Measurements from ENCODE around the gene CCDC57. TPM values are rescaled to one million over a fixed set of nuclear protein-coding genes. Genes with fewer than 3 reads are reported as not detected.

CCDC57 gene
- total RNA-seq, 1 experiment from 2014 or later = 36.6 TPM

DNA sequence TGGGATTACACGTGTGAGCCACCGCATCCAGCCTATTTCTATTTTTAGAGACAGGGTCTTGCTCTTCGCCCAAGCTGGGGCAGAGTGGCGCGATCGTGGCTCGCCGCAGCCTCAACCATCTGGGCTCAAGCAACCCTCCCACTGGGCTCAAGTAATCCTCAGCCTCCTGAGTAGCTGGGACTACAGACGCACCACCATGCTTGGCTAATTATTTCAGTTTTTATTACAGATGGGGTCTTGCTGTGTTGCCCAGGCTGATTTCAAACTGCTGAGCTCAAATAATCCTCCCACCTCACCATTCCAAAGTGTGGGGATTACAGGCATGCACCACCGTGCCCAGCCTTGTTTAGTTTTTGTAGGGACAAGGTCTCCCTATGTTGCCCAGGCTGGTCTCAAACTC is 53.8 kb downstream of the CCDC57 start:
- TF ChIP-seq, protein P1, sequence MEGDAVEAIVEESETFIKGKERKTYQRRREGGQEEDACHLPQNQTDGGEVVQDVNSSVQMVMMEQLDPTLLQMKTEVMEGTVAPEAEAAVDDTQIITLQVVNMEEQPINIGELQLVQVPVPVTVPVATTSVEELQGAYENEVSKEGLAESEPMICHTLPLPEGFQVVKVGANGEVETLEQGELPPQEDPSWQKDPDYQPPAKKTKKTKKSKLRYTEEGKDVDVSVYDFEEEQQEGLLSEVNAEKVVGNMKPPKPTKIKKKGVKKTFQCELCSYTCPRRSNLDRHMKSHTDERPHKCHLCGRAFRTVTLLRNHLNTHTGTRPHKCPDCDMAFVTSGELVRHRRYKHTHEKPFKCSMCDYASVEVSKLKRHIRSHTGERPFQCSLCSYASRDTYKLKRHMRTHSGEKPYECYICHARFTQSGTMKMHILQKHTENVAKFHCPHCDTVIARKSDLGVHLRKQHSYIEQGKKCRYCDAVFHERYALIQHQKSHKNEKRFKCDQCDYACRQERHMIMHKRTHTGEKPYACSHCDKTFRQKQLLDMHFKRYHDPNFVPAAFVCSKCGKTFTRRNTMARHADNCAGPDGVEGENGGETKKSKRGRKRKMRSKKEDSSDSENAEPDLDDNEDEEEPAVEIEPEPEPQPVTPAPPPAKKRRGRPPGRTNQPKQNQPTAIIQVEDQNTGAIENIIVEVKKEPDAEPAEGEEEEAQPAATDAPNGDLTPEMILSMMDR (conservative IDR thresholded peaks at IDR 0.05; ENCODE audit: low read depth, low read length) = no peak
- TF ChIP-seq EZH2phosphoT487 (IDR thresholded peaks at IDR 0.05; ENCODE audit: borderline replicate concordance, low read length) (no peak), EZH2 (IDR thresholded peaks at IDR 0.05; ENCODE audit: low read length, unreplicated experiment) (no peak)

DNA sequence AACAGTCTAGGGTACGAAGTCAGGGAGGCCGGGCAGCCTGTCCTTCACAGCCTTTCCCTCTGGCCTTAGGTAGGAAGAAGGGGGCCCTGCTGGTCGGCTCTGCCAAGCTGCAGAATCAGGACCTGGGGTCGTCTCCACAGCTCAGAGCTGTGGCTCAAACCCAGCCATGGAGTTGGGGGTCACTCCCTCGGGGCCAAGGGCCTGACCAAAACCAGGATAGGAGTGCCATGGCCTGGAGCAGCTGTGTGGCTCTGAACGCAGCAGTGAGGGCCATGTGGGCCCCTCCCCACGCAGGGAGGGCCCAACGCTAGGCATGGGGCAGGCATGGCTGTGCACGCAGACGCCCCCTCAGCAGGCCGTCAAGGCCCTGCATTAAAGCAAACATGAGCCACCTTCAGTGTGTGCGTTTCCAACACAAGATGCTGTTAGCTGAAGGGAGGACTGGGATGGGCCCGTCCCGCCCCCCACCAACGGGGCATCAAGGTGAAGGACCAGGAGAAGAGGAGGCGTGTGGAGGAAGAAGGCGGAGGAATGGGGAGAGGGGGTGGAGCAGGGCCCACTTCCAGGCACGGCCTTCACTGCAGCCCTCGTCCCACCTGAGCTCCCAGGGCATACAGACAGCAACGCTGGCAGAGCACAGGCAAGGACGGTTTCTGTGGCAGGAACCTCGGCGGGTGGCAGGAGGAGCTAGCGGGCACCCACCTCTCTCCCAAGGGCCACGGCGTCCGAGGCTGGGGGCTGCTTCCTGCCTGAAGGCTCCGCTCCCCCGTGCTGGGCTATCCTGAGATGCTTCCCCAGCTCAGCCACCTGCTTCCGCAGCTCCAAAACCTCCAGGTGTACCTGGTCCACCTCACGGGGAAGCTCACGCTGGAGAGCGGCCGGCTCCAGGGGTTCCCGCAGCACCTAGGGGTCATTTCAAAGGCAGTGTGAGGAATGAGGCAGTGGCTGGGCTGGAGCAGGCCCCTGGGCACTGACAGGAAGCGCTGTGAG is 55.3 kb downstream of the CCDC57 start:
- H3K27me3 ChIP-seq (ENCODE audit: low read length) = no peaks in the 10 kb centered on the region
- H3K27ac ChIP-seq (ENCODE audit: low read length) = no peak overlapping the region
- ChIA-PET POLR2A (ENCODE audit: unreplicated experiment) (interaction anchor here (0.7 kb wide), 1 partner anchor 45 kb away, joined by 5 read pairs; no protein-coding TSS in a partner anchor), CTCF (no interaction called here)
- TF ChIP-seq, protein P1 (conservative IDR thresholded peaks at IDR 0.05; ENCODE audit: low read depth, low read length) = no peak
- no peak for TF ChIP-seq EZH2phosphoT487 (IDR thresholded peaks at IDR 0.05; ENCODE audit: borderline replicate concordance, low read length)
- TF ChIP-seq EZH2 (IDR thresholded peaks at IDR 0.05; ENCODE audit: low read length, unreplicated experiment) = no peak
- H3K4me2 ChIP-seq (ENCODE audit: low read length) = no peak overlapping the region
- H2AFZ ChIP-seq (ENCODE audit: low read length) = no peak overlapping the region
- H3K9me3 ChIP-seq (ENCODE audit: low read length) = no peaks in the 10 kb centered on the region
- H3K9ac ChIP-seq (ENCODE audit: low read length) = no peak overlapping the region
- H3K4me3 ChIP-seq (ENCODE audit: low read length) = no peak overlapping the region
- no peaks in the 10 kb centered on the region for H3K9me2 ChIP-seq (replicated peaks; ENCODE audit: low read length)
- no peaks in the 10 kb centered on the region for H3F3A ChIP-seq (ENCODE audit: low read length, unreplicated experiment)
- no peaks in the 10 kb centered on the region for H4K20me1 ChIP-seq (ENCODE audit: low read length)
- peaks cover 8% of the 10 kb centered on the region; the same call in 1 of the 2 replicates for H3K36me3 ChIP-seq (ENCODE audit: low read depth, low read length)
- intact Hi-C loops (cut with micrococcal nuclease) = no loop called here
- ATAC-seq (no peak), DNase-seq (no peak)
- H3K4me1 ChIP-seq (ENCODE audit: insufficient read depth, low read length) = peaks cover 16% of the 10 kb centered on the region
- H3K79me2 ChIP-seq (ENCODE audit: low read length) = no peaks in the 10 kb centered on the region
- no TSS peak for BruUV-seq (replicated peaks)

More for the DNA sequence above, 53.8 kb downstream of the CCDC57 start:
- Histone ChIP-seq H3K36me3 (ENCODE audit: low read depth, low read length) (peaks cover 12% of the 10 kb centered on the region; the same call in 1 of the 2 replicates), H3K27me3 (ENCODE audit: low read length) (no peaks in the 10 kb centered on the region), H3F3A (ENCODE audit: low read length, unreplicated experiment) (no peaks in the 10 kb centered on the region), H4K20me1 (ENCODE audit: low read length) (no peaks in the 10 kb centered on the region), H3K4me1 (ENCODE audit: insufficient read depth, low read length) (peaks cover 16% of the 10 kb centered on the region), H2AFZ (ENCODE audit: low read length) (no peak overlapping the region), H3K9me3 (ENCODE audit: low read length) (no peaks in the 10 kb centered on the region), H3K4me2 (ENCODE audit: low read length) (no peak overlapping the region), H3K9me2 (replicated peaks; ENCODE audit: low read length) (no peaks in the 10 kb centered on the region), H3K27ac (ENCODE audit: low read length) (no peak overlapping the region), H3K9ac (ENCODE audit: low read length) (no peak overlapping the region), H3K79me2 (ENCODE audit: low read length) (no peaks in the 10 kb centered on the region), H3K4me3 (ENCODE audit: low read length) (no peak overlapping the region)
- ChIA-PET CTCF (no interaction called here), POLR2A (ENCODE audit: unreplicated experiment) (no interaction called here)
- no TSS peak for BruUV-seq (replicated peaks)
- ATAC-seq (no peak), DNase-seq (no peak)
- intact Hi-C loops (cut with micrococcal nuclease) = no loop called here
